ENCODE measurements around the gene COL21A1. TPM values are rescaled to one million over a fixed set of nuclear protein-coding genes. Genes with fewer than 3 reads are reported as not detected.

Gene COL21A1
- total RNA-seq, 1 donor = under 0.01 TPM

DNA sequence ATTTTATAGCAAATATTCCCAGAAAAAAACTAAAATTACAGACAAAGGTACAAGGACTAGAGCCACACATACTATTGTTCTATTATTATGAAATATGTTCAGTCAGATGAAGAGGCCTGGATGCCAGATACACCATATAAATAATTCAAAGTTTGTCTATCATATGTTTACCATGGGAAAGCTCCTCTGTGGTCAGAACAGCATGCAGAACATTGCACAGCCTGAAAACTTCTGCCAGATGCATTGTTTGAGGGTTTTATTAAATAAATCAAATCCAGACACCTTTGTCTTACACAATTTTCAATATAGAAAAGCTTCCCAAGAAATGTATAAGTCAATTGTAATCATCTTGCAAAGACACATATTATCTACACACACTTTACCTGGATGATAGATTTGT, 35.0 kb upstream of the COL21A1 start:
- TF ChIP-seq CTCF (IDR thresholded peaks at IDR 0.05; ENCODE audit: insufficient read depth, low read depth, low read length) = no peak
- no peak overlapping the region for H3K4me3 ChIP-seq (ENCODE audit: low read depth, low read length)
- DNase-seq (ENCODE audit: low read depth) = no peak

- no peak for TF ChIP-seq CTCF (IDR thresholded peaks at IDR 0.05; ENCODE audit: insufficient read depth, low read depth, low read length)
- DNase-seq (ENCODE audit: low read depth) = no peak
- no peak overlapping the region for H3K4me3 ChIP-seq (ENCODE audit: low read depth, low read length)
Observed at GRCh38 chr6:56280126-56280525, 32.7 kb upstream of the COL21A1 start.

- no peak overlapping the region for H3K4me3 ChIP-seq (ENCODE audit: low read depth, low read length)
- no peak for TF ChIP-seq CTCF (IDR thresholded peaks at IDR 0.05; ENCODE audit: insufficient read depth, low read depth, low read length)
- DNase-seq (ENCODE audit: low read depth) = no peak
Observed at GRCh38 chr6:56279331-56280080, 32.1 kb upstream of the COL21A1 start.

GRCh38 chr6:56278171-56278591, 30.8 kb upstream of the COL21A1 start:
- H3K4me3 ChIP-seq (ENCODE audit: low read depth, low read length) = no peak overlapping the region
- no peak for DNase-seq (ENCODE audit: low read depth)
- no peak for TF ChIP-seq CTCF (IDR thresholded peaks at IDR 0.05; ENCODE audit: insufficient read depth, low read depth, low read length)

- no peak for TF ChIP-seq CTCF (IDR thresholded peaks at IDR 0.05; ENCODE audit: insufficient read depth, low read depth, low read length)
Observed at GRCh38 chr6:56270812-56271441, 23.5 kb upstream of the COL21A1 start.

DNA sequence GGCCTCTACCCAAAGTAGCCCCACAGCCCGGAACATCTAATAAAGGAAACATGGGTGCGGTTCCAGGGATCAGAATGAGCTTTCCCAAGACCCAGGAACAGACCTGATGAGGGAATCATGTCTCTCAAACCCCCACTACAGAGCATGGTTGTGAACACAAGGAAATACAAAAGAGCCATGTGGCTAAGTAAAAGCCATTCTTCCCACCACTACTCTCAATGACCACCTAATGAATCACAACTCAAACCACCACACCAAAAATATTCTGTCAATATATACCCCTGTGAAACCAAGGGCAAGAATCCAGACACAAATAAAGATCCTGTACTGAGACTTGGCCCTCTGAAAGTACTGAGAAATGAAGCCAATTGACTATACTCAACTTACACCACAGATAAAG, 20.9 kb upstream of the COL21A1 start:
- TF ChIP-seq CTCF (IDR thresholded peaks at IDR 0.05; ENCODE audit: insufficient read depth, low read depth, low read length) = no peak
- no peak for DNase-seq (ENCODE audit: low read depth)
- H3K4me3 ChIP-seq (ENCODE audit: low read depth, low read length) = no peak overlapping the region

More at GRCh38 chr6:56270812-56271441, 23.5 kb upstream of the COL21A1 start:
- H3K4me3 ChIP-seq (ENCODE audit: low read depth, low read length) = no peak overlapping the region
- no peak for DNase-seq (ENCODE audit: low read depth)
